ENCODE data around the gene FGA. TPM values are rescaled to one million over a fixed set of nuclear protein-coding genes. Genes with fewer than 3 reads are reported as not detected.

The FGA gene
- total RNA-seq, result not detected in 2 replicates

DNA sequence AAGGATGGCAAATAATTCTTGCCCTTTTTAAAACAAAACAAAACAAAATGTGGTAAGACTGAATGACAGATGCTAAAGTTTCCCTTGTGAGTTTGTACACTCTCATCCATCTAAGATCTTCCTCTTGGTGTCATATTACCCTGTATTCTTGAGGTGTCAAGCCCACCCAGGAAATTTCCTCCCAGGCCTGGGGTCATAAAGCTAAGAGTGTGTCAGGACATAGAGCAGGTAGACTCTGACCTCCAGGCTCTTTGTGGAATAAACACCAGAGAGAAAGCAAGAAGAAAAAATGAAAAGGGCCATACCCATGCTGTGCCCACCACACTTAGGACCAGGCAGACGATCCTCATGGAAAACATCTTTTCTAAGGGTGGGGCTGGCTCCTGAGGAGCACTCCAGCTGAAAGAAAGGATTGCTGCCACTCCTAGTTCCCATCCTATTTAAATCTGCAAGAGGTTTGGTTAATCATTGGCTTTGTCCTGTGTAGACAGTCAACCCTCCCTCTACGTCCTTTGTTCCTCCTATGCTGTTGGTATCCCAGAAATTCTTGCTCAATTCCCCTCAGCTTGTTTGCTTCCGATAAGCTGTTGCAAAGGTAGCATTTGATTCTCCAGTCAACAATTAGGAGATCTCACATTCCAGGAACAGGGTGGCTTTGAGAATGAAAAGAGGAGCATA lies at the start of gene FGA:
Gene FGA (minus strand): TSS at position 414 of the 678 bp plus-strand sequence. CDS start 55 bp downstream, at position 359.

DNA sequence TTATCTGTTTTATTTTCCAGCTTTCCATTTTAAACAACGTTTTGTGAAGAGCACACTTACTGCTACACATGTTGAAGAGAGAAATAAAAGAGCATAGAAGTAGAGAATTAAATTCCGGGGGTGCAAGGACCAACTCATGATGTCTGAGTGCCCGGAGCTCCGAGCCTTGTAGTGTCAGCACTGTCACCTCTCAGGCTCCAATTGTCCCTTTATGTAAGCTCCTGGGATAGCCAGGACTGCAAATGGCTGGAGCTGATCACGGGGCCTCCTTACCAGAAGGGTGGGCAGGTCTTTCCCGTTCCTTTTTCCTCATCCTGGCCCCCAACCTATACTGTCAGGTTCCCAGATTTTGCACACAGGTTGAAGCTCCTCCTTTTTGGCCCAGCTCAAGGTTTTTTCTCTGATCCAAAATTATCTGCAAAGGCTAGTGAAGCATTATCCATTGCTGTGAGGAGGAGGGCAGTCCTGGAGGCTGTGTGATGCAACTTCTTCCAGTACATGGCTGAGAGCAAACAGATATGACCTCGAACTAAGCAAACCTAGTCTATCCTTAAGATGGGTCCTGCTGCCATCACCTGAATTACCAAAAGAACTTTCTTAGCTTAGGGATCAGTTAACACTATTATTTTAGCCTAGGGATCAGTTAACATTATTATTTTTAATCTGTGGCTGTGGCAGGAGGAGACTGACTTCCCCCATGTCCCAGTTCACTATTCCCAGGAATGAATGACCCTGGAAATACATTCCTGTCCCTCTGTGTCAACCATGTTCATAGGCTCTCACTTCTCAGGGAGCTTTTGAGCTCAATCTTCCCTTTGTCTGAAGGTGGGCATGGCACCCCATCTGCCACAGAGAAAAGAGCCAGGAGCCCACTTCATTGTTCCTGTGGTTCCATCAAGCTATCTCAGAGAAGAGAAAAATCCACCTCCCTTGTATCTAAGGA lies 22.2 kb upstream of the FGA start, which contains the start of gene FGG:
Gene FGG (minus strand): TSS at position 185 of the 943 bp plus-strand sequence. CDS start 47 bp downstream, at position 138.

DNA sequence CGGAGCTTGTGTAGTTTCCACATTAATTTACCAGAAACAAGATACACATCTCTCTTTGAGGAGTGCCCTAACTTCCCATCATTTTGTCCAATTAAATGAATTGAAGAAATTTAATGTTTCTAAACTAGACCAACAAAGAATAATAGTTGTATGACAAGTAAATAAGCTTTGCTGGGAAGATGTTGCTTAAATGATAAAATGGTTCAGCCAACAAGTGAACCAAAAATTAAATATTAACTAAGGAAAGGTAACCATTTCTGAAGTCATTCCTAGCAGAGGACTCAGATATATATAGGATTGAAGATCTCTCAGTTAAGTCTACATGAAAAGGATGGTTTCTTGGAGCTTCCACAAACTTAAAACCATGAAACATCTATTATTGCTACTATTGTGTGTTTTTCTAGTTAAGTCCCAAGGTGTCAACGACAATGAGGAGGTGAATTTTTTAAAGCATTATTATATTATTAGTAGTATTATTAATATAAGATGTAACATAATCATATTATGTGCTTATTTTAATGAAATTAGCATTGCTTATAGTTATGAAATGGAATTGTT lies 27.8 kb downstream of the FGA start, which contains the start of gene FGB:
Gene FGB (plus strand): TSS at position 315 of the 558 bp plus-strand sequence. CDS start 8 bp downstream, at position 323.

DNA sequence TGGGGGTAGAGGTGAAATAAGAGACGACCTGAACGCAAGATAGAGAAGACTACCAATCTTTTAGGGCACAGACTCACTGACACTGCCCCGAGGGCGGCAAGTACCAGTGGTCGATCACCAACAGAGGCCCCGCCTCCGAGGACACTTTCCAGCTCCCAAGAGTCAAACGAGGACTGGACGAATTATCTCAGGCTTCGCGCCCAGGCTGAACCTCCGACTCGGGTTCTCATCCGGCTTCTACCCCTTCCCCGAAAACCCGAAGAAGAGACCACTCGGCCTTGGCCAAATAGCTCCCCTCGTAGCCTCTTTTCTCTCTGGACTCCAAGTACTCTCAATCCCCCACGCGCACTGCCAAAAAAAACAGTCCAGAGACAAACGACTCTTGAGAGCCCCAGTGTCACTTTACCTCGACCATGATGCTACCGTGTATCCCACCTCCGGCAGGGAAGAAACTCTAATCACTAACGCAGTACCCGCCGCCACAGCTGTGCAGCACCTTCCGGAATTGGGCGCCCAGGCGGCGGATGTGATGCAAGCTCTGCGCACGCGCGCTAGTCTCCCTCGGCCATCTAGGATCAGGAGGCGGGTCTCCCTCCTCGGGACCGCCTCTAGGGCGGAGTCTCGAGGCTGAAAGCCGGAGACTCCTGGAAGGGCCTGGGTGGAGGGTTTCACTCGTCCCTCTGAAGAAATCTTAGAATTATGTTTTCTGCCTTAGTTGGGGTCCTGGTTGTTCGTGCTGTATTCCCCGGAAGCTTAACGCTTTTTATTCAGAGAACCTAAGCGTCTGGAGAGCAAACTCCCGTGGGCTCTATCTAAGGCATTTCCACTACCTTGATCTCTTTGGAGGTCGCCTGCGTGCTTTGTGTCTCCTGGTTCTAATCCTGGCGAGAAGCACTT lies 40.4 kb downstream of the FGA start, which contains the start of gene PLRG1:
Gene PLRG1 (minus strand): TSS at position 507 of the 897 bp plus-strand sequence. CDS start 92 bp downstream, at position 415.

Other genes starting within 250 kb of the FGA start
- 0.09 TPM in 1 of 2 replicates, not detected in the other for gene DCHS2, start 98.9 kb downstream of the FGA start, total RNA-seq
- gene PLRG1, start 40.3 kb downstream of the FGA start, total RNA-seq, result 67.5 and 97.6 TPM in 2 replicates
- not detected in 2 replicates for gene FGB, start 27.7 kb downstream of the FGA start, total RNA-seq
- gene FGG, start 21.9 kb upstream of the FGA start, total RNA-seq, result not detected in 2 replicates
- 0.17 and 0.47 TPM in 2 replicates for gene LRAT, start 153.3 kb upstream of the FGA start, total RNA-seq
- under 0.01 TPM in 1 of 2 replicates, not detected in the other for gene RBM46, start 190.5 kb upstream of the FGA start, total RNA-seq